OCI-LY1 (cell line): ENCODE data around the gene PTPRA.
"Not testable (repeated sequence)": the region's sequence is repeated elsewhere in the genome, so short reads cannot be mapped to it uniquely, and the experiment has no call there.

Source experiments
- EZH2 ChIP-seq: fragments of 200-600 bp; sonication (generic), shearing (Covaris generic); IDR thresholded peaks from 2 replicates; pipeline ENCODE4 v1.8.0; 2017; ENCODE audit warnings: borderline replicate concordance, mixed run types, mild to moderate bottlenecking, antibody characterized with exemption, low read length, moderate library complexity, mixed read lengths
- TF ChIP-seq, protein P1 (sequence below): fragments of 200-600 bp; sonication (generic), shearing (Covaris generic); IDR thresholded peaks from 2 replicates; pipeline ENCODE4 v1.5.1; 2017; ENCODE audit warnings: mild to moderate bottlenecking, antibody characterized with exemption, low read length, moderate library complexity, mixed read lengths

DNA sequence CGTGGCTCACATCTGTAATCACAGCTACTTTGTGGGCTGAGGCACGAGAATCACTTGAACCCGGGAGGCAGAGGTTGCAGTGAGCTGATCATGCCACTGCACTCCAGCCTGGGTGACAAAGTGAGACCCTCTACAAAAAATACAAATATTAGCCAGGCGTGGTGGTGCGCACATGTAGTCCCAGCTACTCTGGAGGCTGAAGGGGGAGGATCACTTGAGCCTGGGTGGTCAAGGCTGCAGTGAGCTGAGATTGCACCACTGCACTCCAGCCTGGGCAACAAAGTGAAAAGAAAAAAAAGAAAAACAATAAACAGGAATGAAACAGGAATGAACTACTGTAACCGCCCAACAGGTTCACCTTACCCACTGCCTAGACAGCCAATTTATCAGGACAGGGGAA is 190.8 kb downstream of the PTPRA start:
- TF ChIP-seq, protein P1, sequence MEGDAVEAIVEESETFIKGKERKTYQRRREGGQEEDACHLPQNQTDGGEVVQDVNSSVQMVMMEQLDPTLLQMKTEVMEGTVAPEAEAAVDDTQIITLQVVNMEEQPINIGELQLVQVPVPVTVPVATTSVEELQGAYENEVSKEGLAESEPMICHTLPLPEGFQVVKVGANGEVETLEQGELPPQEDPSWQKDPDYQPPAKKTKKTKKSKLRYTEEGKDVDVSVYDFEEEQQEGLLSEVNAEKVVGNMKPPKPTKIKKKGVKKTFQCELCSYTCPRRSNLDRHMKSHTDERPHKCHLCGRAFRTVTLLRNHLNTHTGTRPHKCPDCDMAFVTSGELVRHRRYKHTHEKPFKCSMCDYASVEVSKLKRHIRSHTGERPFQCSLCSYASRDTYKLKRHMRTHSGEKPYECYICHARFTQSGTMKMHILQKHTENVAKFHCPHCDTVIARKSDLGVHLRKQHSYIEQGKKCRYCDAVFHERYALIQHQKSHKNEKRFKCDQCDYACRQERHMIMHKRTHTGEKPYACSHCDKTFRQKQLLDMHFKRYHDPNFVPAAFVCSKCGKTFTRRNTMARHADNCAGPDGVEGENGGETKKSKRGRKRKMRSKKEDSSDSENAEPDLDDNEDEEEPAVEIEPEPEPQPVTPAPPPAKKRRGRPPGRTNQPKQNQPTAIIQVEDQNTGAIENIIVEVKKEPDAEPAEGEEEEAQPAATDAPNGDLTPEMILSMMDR = not testable (repeated sequence)
- TF ChIP-seq EZH2 = not testable (repeated sequence)
